ENCODE measurements around the gene SRGAP1. TPM values are rescaled to one million over a fixed set of nuclear protein-coding genes. Genes with fewer than 3 reads are reported as not detected.

Gene SRGAP1
- total and polyA plus RNA-seq, 2 of the 8 experiments (the other 6 are each of a cell fraction or from before 2014, with no cell fraction given) = 3.2 to 7.3 TPM

GRCh38 chr12:64160021-64160710 lies 315.7 kb downstream of the SRGAP1 start:
- FAIRE-seq (no peak), DNase-seq (ENCODE audit: low read depth in 1 of 2, low spot score in 2 of 2) (no peak)
- no peak overlapping the region for H2BK120ac ChIP-seq (replicated peaks; ENCODE audit: low read depth, low read length)
- H3K56ac ChIP-seq (replicated peaks; ENCODE audit: insufficient read length, low read depth, low read length) = no peak overlapping the region
- POLR2A ChIA-PET (ENCODE audit: partially characterized antibody) = interaction anchor here (0.6 kb wide), 1 partner anchor 116 kb away, joined by 3 read pairs; no protein-coding TSS in a partner anchor
- H3K23me2 ChIP-seq (ENCODE audit: low read depth, low read length) = no peaks in the 10 kb centered on the region
- no peak overlapping the region for H3K4ac ChIP-seq (replicated peaks; ENCODE audit: insufficient read length, low read depth, low read length)
- WGBS, 2 experiments (ENCODE audit: extremely low coverage in 1 of 2, insufficient coverage in 1 of 2, insufficient read length in 1 of 2, insufficient replicate concordance in 2 of 2, low coverage in 1 of 2, low lambda C conversion rate in 2 of 2, missing lambda C conversion rate in 1 of 2) = 91% methylated on average over 2 of the region's 2 CpGs; no CpG with 5 or more reads in 1 of the 2 experiments
- H3K79me1 ChIP-seq (ENCODE audit: low read depth, low read length) = no peaks in the 10 kb centered on the region
- H3K4me1 ChIP-seq (replicated peaks in 1 of 4; ENCODE audit: control insufficient read depth in 3 of 4, insufficient read depth in 4 of 4, low read length in 3 of 4) = no peaks in the 10 kb centered on the region
- H3K27me3 ChIP-seq (replicated peaks in 1 of 4; ENCODE audit: control insufficient read depth in 3 of 4, extremely low read depth in 1 of 4, insufficient read depth in 3 of 4, low read length in 3 of 4) = peaks cover 0 to 1% (median 0%) of the 10 kb centered on the region in 4 experiments; a peak in 1 of 7 replicates
- TF ChIP-seq CHD1 (IDR thresholded peaks at IDR 0.05; ENCODE audit: low read depth, low read length) (no peak), POLR2AphosphoS5 (IDR thresholded peaks at IDR 0.05; ENCODE audit: low read depth, low read length) (no peak), GTF2F1 (IDR thresholded peaks at IDR 0.05; ENCODE audit: borderline replicate concordance, low read depth, low read length) (no peak), SIRT6 (IDR thresholded peaks at IDR 0.05; ENCODE audit: low read length) (no peak), RXRA (IDR thresholded peaks at IDR 0.05; ENCODE audit: insufficient read depth, low read depth, low read length) (no peak), CTBP2 (IDR thresholded peaks at IDR 0.05; ENCODE audit: borderline replicate concordance, insufficient read depth, insufficient read length, low read length) (no peak), SIX5 (IDR thresholded peaks at IDR 0.05; ENCODE audit: low read depth, low read length) (no peak), SAP30 (IDR thresholded peaks at IDR 0.05; ENCODE audit: insufficient read depth, insufficient replicate concordance, low read length) (no peak)
- no peak overlapping the region for H4K8ac ChIP-seq (ENCODE audit: extremely low read depth, insufficient read depth, low read length)
- H4K91ac ChIP-seq (replicated peaks; ENCODE audit: insufficient read length, low read length) = no peak overlapping the region
- no peak overlapping the region for H3K18ac ChIP-seq (ENCODE audit: extremely low read depth, low read length)
- H2BK15ac ChIP-seq (ENCODE audit: low read length) = no peak overlapping the region
- H2BK5ac ChIP-seq (ENCODE audit: low read depth, low read length) = no peak overlapping the region
- no peak overlapping the region for H3K4me3 ChIP-seq (ENCODE audit: extremely low read depth in 1 of 4, insufficient read depth in 2 of 4, low read depth in 3 of 4, low read length in 4 of 4)
- H3K23ac ChIP-seq (ENCODE audit: insufficient read length) = no peak overlapping the region
- no peaks in the 10 kb centered on the region for H3K36me3 ChIP-seq (ENCODE audit: control insufficient read depth in 2 of 4, insufficient read depth in 4 of 4, low read length in 3 of 4)
- H3K9ac ChIP-seq (replicated peaks in 1 of 4; ENCODE audit: extremely low read depth in 1 of 4, low read depth in 3 of 4, low read length in 3 of 4) = no peak overlapping the region
- H4K20me1 ChIP-seq (replicated peaks in 1 of 2; ENCODE audit: control insufficient read depth in 1 of 2, insufficient read depth in 2 of 2, low read length in 2 of 2) = no peaks in the 10 kb centered on the region
- no peak overlapping the region for H2BK20ac ChIP-seq (ENCODE audit: low read length)
- no peak overlapping the region for H3K14ac ChIP-seq (ENCODE audit: insufficient read length)
- H2BK12ac ChIP-seq (ENCODE audit: low read depth, low read length) = no peak overlapping the region
- no peak overlapping the region for H3K4me2 ChIP-seq (ENCODE audit: insufficient read depth in 1 of 2, low read depth in 2 of 2, low read length in 2 of 2)
- no peak overlapping the region for H2AK5ac ChIP-seq (ENCODE audit: low read depth, low read length)
- no peak overlapping the region for H3K27ac ChIP-seq (ENCODE audit: low read depth, low read length)
- no peak overlapping the region for H2AFZ ChIP-seq (ENCODE audit: low read length)
- CTCF ChIA-PET (ENCODE audit: partially characterized antibody) = interaction anchor here (0.6 to 1.1 kb wide), 3 partner anchors 241 to 579 kb away, joined by 3 to 5 read pairs (median 4); partner anchors contain the start of gene SRGAP1
- H3K9me3 ChIP-seq (ENCODE audit: insufficient read depth in 2 of 2, low read depth in 1 of 2, low read length in 1 of 2) = 0 out of 4 replicates have a peak, but pooled peaks cover 0 to 3% of the 10 kb centered on the region in 2 experiments
- H4K5ac ChIP-seq (ENCODE audit: insufficient read length, low read depth, low read length) = no peak overlapping the region
- H3K79me2 ChIP-seq (ENCODE audit: control insufficient read depth in 1 of 2, insufficient read depth in 2 of 2, low read length in 2 of 2) = no peaks in the 10 kb centered on the region
